ENCODE measurements around the gene SLC18A3. TPM values are rescaled to one million over a fixed set of nuclear protein-coding genes. Genes with fewer than 3 reads are reported as not detected.
A peak's percentile ranks its signal among the peaks of the same experiment; 100 is the strongest.

Gene SLC18A3
- total RNA-seq, 1 experiment from 2014 or later, result not detected

DNA sequence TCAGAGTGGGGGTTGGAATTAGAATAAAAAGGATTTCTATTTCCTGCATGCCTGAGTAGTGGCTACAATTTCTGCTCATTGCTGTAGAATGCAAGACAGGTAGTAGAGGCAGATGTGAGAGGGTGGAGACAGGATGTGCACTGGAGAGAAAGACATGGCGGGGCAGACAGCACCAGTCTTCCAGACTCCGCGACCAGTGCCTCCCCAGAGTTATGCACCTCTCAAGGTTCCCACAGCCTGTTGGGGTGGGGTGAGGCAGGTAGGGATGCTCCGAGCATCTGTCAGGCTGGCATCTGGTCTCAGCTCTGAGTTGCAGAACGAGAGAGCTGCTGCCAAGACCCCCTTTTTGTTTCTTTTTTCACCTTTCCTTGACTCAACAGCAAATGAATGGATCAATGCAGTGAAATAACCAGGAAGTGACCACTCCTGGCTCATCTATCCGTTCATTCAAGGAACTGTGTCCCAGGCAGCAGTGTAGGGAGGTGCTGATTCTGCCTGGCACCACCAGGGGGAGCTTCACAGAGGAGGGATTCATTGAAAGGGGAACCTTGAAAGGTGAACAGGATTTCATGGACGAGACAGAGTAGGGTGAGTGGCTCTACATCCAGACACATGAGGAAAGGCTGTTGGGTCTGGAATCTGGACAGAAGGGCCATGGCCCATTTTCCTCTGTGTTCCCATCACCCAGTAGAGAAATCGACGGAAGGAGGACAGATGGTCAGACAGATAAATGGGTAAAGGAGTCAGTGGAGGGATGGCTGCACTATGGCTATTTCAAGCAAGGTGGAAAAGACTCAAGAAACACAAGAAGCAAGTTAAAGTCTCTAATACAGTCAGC lies 17.2 kb upstream of the SLC18A3 start:
- ChIA-PET POLR2A (no interaction called here), RAD21 (ENCODE audit: low non-redundant PET in 1 of 2, low total read pairs in 2 of 2, uncharacterized antibody in 2 of 2, unreplicated experiment in 2 of 2) (no interaction called here), CTCF (interaction anchor here (0.9 to 1.7 kb wide), 8 partner anchors 8 to 682 kb away, joined by 3 to 7 read pairs (median 4); no protein-coding TSS in a partner anchor)
- Histone ChIP-seq H3K4me3 (replicated peaks in 1 of 2; ENCODE audit: low read depth in 1 of 2, low read length in 2 of 2) (no peak overlapping the region), H3K27me3 (ENCODE audit: insufficient read depth, low read length) (no peaks in the 10 kb centered on the region), H3K9me2 (ENCODE audit: insufficient read depth) (no peaks in the 10 kb centered on the region), H3K4me1 (ENCODE audit: control insufficient read depth in 1 of 2, insufficient read depth in 2 of 2, low read length in 2 of 2) (no peaks in the 10 kb centered on the region), H3K36me3 (ENCODE audit: control insufficient read depth in 1 of 2, insufficient read depth in 2 of 2, low read length in 2 of 2) (no peaks in the 10 kb centered on the region), H4K20me1 (ENCODE audit: insufficient read depth) (no peaks in the 10 kb centered on the region), H3K27ac (ENCODE audit: low read depth, low read length) (no peak overlapping the region), H3K9ac (ENCODE audit: low read length) (no peak overlapping the region), H3K4me2 (ENCODE audit: low read length) (no peak overlapping the region), H3K9me3 (ENCODE audit: control insufficient read depth in 1 of 2, insufficient read depth in 1 of 2, low read depth in 1 of 2, low read length in 2 of 2) (no peaks in the 10 kb centered on the region), H3K79me2 (ENCODE audit: insufficient read depth, low read length) (no peaks in the 10 kb centered on the region), H2AFZ (ENCODE audit: low read depth, low read length, poor library complexity, severe bottlenecking) (peak overlapping the region; percentile 27)
- TF ChIP-seq, protein P1, sequence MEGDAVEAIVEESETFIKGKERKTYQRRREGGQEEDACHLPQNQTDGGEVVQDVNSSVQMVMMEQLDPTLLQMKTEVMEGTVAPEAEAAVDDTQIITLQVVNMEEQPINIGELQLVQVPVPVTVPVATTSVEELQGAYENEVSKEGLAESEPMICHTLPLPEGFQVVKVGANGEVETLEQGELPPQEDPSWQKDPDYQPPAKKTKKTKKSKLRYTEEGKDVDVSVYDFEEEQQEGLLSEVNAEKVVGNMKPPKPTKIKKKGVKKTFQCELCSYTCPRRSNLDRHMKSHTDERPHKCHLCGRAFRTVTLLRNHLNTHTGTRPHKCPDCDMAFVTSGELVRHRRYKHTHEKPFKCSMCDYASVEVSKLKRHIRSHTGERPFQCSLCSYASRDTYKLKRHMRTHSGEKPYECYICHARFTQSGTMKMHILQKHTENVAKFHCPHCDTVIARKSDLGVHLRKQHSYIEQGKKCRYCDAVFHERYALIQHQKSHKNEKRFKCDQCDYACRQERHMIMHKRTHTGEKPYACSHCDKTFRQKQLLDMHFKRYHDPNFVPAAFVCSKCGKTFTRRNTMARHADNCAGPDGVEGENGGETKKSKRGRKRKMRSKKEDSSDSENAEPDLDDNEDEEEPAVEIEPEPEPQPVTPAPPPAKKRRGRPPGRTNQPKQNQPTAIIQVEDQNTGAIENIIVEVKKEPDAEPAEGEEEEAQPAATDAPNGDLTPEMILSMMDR (IDR thresholded peaks at IDR 0.05 in 2 of 3, conservative IDR thresholded peaks at IDR 0.05 in 1 of 3; ENCODE audit: borderline replicate concordance in 1 of 3, insufficient read depth in 1 of 3, low read depth in 2 of 3, low read length in 2 of 3), result peak; percentile 61 to 99 (median 99); a peak in 5 of 6 replicates
- TF ChIP-seq RAD21 (IDR thresholded peaks at IDR 0.05; ENCODE audit: low read depth), result peak; percentile 56
- no peak for TF ChIP-seq SP1 (IDR thresholded peaks at IDR 0.05; ENCODE audit: low read depth)
- TF ChIP-seq YY1 (IDR thresholded peaks at IDR 0.05; ENCODE audit: extremely low read depth, insufficient replicate concordance, low read depth, low read length), result peak; percentile 20
- no TSS peak for BruUV-seq (replicated peaks)
- DNase-seq (ENCODE audit: low read depth, low spot score), result peak; percentile 42
- intact Hi-C loops (cut with micrococcal nuclease), result loop anchor here (5.0 kb wide), 1 partner anchor 324 kb away; no protein-coding TSS in a partner anchor
- ATAC-seq, result peak; percentile 87

DNA sequence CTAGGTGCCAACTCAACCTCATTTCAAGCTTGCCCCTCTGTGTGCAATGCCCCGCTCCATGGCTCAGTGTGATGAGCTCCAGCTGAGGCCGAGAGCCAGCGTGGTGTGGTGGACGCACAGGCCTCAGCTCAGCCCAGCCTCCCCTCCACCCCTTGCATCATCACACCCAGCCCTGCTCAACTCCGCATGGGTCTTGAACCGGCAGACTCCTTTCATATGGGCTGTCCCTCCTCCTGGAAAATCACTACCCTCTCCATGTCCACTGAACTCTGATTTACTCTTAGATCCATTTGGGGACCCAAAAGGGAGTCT lies 16.6 kb upstream of the SLC18A3 start:
- BruUV-seq (replicated peaks), result no TSS peak
- ChIA-PET RAD21 (ENCODE audit: low non-redundant PET in 1 of 2, low total read pairs in 2 of 2, uncharacterized antibody in 2 of 2, unreplicated experiment in 2 of 2) (no interaction called here), POLR2A (no interaction called here), CTCF (interaction anchor here (0.9 to 1.7 kb wide), 8 partner anchors 9 to 682 kb away, joined by 3 to 7 read pairs (median 4); no protein-coding TSS in a partner anchor)
- H3K9me2 ChIP-seq (ENCODE audit: insufficient read depth), result no peaks in the 10 kb centered on the region
- H3K9me3 ChIP-seq (ENCODE audit: control insufficient read depth in 1 of 2, insufficient read depth in 1 of 2, low read depth in 1 of 2, low read length in 2 of 2), result no peaks in the 10 kb centered on the region
- H3K27me3 ChIP-seq (ENCODE audit: insufficient read depth, low read length), result no peaks in the 10 kb centered on the region
- no peak overlapping the region for H3K27ac ChIP-seq (ENCODE audit: low read depth, low read length)
- no peak overlapping the region for H3K9ac ChIP-seq (ENCODE audit: low read length)
- ATAC-seq, result peak; percentile 16; the same call in 1 of the 2 replicates
- no peaks in the 10 kb centered on the region for H3K36me3 ChIP-seq (ENCODE audit: control insufficient read depth in 1 of 2, insufficient read depth in 2 of 2, low read length in 2 of 2)
- DNase-seq (ENCODE audit: low read depth, low spot score), result no peak
- no peak overlapping the region for H2AFZ ChIP-seq (ENCODE audit: low read depth, low read length, poor library complexity, severe bottlenecking)
- intact Hi-C loops (cut with micrococcal nuclease), result loop anchor here (5.0 kb wide), 1 partner anchor 324 kb away; no protein-coding TSS in a partner anchor
- no peak overlapping the region for H3K4me2 ChIP-seq (ENCODE audit: low read length)
- no peak overlapping the region for H3K4me3 ChIP-seq (replicated peaks in 1 of 2; ENCODE audit: low read depth in 1 of 2, low read length in 2 of 2)
- H3K79me2 ChIP-seq (ENCODE audit: insufficient read depth, low read length), result no peaks in the 10 kb centered on the region
- H3K4me1 ChIP-seq (ENCODE audit: control insufficient read depth in 1 of 2, insufficient read depth in 2 of 2, low read length in 2 of 2), result no peaks in the 10 kb centered on the region
- H4K20me1 ChIP-seq (ENCODE audit: insufficient read depth), result no peaks in the 10 kb centered on the region
- TF ChIP-seq SRF (IDR thresholded peaks at IDR 0.05; ENCODE audit: low read depth), result no peak
- no peak for TF ChIP-seq CBX3 (IDR thresholded peaks at IDR 0.05; ENCODE audit: low read depth)
- TF ChIP-seq, protein P2, sequence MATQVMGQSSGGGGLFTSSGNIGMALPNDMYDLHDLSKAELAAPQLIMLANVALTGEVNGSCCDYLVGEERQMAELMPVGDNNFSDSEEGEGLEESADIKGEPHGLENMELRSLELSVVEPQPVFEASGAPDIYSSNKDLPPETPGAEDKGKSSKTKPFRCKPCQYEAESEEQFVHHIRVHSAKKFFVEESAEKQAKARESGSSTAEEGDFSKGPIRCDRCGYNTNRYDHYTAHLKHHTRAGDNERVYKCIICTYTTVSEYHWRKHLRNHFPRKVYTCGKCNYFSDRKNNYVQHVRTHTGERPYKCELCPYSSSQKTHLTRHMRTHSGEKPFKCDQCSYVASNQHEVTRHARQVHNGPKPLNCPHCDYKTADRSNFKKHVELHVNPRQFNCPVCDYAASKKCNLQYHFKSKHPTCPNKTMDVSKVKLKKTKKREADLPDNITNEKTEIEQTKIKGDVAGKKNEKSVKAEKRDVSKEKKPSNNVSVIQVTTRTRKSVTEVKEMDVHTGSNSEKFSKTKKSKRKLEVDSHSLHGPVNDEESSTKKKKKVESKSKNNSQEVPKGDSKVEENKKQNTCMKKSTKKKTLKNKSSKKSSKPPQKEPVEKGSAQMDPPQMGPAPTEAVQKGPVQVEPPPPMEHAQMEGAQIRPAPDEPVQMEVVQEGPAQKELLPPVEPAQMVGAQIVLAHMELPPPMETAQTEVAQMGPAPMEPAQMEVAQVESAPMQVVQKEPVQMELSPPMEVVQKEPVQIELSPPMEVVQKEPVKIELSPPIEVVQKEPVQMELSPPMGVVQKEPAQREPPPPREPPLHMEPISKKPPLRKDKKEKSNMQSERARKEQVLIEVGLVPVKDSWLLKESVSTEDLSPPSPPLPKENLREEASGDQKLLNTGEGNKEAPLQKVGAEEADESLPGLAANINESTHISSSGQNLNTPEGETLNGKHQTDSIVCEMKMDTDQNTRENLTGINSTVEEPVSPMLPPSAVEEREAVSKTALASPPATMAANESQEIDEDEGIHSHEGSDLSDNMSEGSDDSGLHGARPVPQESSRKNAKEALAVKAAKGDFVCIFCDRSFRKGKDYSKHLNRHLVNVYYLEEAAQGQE (IDR thresholded peaks at IDR 0.05; ENCODE audit: low read depth), result no peak
- TF ChIP-seq, protein P1 (IDR thresholded peaks at IDR 0.05 in 2 of 3, conservative IDR thresholded peaks at IDR 0.05 in 1 of 3; ENCODE audit: borderline replicate concordance in 1 of 3, insufficient read depth in 1 of 3, low read depth in 2 of 3, low read length in 2 of 3), result no peak
- TF ChIP-seq SP1 (IDR thresholded peaks at IDR 0.05; ENCODE audit: low read depth), result no peak
- TF ChIP-seq YY1 (IDR thresholded peaks at IDR 0.05; ENCODE audit: extremely low read depth, insufficient replicate concordance, low read depth, low read length), result no peak
- TF ChIP-seq, protein P3, sequence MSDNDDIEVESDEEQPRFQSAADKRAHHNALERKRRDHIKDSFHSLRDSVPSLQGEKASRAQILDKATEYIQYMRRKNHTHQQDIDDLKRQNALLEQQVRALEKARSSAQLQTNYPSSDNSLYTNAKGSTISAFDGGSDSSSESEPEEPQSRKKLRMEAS (IDR thresholded peaks at IDR 0.05), result no peak

Measured in HCT116 (cell line).